AG09319 (cell line): ENCODE data around the gene DCT.
"Not testable (repeated sequence)": the region's sequence is repeated elsewhere in the genome, so short reads cannot be mapped to it uniquely, and the experiment has no call there.

Experiments
- DNase-seq: peaks from one replicate; pipeline ENCODE4 v3.0.0-alpha.2; 2010; ENCODE audit warnings: low read depth; ENCODE audit errors: extremely low read depth
- TF ChIP-seq, protein P1 (sequence below): IDR thresholded peaks from 2 replicates; pipeline ENCODE4 v1.5.1; 2011; ENCODE audit warnings: low read depth, mild to moderate bottlenecking, inconsistent platforms, low read length, moderate library complexity

DCT gene

DNA sequence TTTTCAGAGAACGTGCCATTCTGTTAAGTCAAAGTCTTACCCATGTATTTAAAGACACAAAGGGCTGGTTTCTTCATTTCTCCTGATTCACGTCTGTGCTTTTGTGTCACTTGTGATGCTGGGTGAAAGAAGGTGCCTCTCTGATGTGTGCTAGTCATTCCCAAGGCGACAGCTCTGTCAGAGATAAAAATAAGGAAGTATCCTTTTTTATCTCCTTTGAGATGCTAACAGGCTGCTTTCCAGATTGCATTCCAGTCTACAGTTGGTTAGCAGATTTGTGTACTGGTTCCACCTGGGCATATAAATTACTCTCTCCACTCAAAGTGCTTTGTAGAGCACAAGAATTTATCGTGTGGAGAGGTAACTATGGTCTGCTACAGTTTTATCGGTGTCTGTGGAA, 33.5 kb upstream of the DCT start:
- TF ChIP-seq, protein P1, sequence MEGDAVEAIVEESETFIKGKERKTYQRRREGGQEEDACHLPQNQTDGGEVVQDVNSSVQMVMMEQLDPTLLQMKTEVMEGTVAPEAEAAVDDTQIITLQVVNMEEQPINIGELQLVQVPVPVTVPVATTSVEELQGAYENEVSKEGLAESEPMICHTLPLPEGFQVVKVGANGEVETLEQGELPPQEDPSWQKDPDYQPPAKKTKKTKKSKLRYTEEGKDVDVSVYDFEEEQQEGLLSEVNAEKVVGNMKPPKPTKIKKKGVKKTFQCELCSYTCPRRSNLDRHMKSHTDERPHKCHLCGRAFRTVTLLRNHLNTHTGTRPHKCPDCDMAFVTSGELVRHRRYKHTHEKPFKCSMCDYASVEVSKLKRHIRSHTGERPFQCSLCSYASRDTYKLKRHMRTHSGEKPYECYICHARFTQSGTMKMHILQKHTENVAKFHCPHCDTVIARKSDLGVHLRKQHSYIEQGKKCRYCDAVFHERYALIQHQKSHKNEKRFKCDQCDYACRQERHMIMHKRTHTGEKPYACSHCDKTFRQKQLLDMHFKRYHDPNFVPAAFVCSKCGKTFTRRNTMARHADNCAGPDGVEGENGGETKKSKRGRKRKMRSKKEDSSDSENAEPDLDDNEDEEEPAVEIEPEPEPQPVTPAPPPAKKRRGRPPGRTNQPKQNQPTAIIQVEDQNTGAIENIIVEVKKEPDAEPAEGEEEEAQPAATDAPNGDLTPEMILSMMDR = no peak
- DNase-seq = no peak

DNA sequence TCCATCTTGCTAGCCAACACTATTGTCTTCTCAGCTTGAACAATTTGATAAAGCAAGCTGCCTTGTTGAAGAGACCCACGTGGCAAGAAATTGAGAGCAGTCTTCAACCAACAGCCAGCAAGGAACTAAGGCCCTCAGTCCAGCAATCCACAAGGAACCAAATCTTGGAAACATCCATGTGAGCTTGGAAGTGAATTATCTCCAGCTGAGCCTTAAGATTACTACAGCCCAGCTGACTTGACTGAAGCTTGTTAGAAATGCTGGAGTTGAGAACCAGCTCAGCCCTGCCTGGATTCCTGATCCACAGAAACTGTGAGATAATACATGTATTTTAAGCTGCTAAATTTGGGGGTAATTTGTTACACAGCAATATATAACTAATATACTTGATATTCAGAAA, 26.2 kb upstream of the DCT start:
- no peak for DNase-seq

DNA sequence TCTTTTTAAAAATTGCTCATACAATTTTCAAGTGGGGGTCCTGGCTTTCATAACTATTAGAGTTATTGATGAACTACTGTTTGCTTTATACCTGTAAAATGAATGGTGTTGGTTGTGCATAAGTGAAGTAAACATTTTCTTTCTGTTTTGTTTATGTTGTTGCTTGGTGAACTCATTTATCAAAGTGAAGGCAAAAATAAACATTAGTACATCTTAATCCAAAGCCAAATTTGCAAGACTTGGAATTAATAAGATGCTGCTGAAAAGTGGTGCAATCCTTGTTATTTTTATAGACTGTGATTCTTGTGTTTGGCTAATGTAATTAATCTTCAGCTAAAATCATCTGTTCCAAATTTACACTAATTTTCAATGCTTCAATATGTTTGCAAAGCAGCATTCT, 24.4 kb upstream of the DCT start:
- TF ChIP-seq, protein P1 = no peak
- no peak for DNase-seq

More for the DNA sequence above, 26.2 kb upstream of the DCT start:
- TF ChIP-seq, protein P1 = no peak

DNA sequence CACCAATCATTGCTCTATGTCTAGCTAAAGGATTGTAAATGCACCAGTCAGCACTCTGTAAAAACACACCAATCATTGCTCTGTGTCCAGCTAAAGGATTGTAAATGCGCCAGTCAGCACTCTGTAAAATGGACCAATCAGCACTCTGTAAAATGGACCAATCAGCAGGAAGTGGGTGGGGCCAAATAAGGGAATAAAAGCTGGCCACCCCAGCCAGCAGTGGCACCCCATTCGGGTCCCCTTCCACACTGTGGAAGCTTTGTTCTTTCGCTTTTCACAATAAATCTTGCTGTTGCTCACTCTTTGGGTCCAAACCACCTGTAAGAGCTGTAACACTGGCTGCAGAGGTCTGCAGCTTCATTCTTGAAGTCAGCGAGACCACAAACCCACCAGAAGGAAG, 19.3 kb upstream of the DCT start:
- DNase-seq = not testable (repeated sequence)

DNA sequence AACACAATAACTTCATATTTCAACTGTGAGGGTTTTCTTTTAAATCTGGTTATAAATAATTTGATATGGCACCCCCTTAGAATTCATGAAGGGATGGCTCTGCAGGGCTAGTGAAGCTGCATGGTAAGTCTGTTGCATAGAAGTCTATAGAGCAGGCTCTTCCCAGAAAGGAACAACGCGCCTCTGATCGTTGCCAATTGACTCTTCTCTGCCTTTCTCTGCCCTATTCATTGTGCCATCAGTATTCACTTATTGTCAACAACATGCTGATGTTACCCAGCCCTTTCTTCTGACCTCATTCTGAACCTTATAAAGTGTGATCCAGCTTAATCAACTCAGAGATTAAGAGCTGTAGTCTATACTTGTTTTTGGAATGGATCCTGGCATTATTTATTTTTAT, 16.3 kb upstream of the DCT start:
- TF ChIP-seq, protein P1 = no peak
- DNase-seq = no peak

DNA sequence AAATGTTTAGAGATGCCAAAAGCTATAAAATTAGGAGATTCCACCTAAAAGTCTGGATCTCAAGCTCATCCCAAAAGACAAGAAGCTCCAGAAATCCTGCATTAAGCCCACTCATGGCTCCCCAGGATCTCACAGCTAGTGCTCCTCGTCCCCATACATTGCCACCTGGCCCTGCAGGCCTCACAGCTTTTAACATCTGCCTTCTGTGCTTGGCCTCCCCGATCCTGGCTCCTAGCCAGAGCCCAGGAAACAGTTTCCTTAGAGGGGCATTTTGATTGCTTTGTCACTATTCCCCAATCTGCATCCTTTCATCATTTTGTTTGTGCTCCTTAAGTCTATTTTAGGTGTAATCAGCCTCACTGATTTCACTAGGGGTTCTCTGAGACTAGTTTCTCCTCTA, 14.5 kb upstream of the DCT start:
- TF ChIP-seq, protein P1 = no peak
- no peak for DNase-seq

DNA sequence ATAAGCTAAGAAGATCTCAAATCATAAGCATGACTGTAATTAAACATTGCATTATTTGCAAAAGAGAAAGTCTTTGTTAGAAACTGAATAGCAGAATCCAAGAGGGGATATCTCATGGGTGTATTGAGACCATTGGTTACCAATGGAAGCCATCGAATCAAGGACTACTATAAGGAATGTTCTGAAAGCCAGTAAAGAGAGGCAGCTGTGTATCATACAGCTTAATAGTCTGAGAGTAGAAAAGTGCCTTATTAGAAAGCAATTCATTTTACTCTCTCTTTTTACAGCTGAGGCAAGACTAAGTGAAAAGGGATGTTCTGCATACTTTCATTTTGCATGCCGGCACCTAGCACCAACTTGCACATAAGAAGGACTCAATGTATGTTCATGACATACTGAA, 7.6 kb upstream of the DCT start:
- TF ChIP-seq, protein P1 = no peak
- DNase-seq = no peak

DNA sequence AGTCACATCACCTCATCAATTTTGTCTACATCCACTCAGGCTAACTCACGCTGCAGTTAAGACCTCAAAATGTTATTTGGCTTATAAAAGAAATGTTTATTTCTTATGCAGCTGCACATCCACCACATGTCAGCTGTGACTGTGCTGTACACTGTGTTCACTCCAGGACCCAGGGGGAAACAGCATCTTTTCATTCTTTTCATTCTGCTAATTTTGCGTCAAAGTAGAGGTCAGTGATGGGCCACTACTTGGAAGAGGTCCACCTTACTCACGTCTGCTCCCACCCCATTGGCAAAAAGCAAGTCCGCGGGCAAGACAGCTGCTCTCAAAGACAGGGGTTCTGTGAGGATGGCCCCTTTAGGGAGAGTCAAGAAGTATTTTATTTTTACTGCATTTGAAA, 4.5 kb upstream of the DCT start:
- DNase-seq = no peak
- TF ChIP-seq, protein P1 = no peak
